ENCODE measurements around the gene MAPK7. TPM values are rescaled to one million over a fixed set of nuclear protein-coding genes. Genes with fewer than 3 reads are reported as not detected.

Gene MAPK7
- total RNA-seq, 2 donors from 2014 or later, result 15.9 to 17.8 TPM

- Histone ChIP-seq H3K9me3 (no peaks in the 10 kb centered on the region), H3K4me3 (no peak overlapping the region), H3K36me3 (no peaks in the 10 kb centered on the region), H3K27me3 (no peaks in the 10 kb centered on the region), H3K4me1 (peaks cover 0 to 18% of the 10 kb centered on the region in 2 donors), H3K27ac (no peak overlapping the region)
- TF ChIP-seq, protein P1, sequence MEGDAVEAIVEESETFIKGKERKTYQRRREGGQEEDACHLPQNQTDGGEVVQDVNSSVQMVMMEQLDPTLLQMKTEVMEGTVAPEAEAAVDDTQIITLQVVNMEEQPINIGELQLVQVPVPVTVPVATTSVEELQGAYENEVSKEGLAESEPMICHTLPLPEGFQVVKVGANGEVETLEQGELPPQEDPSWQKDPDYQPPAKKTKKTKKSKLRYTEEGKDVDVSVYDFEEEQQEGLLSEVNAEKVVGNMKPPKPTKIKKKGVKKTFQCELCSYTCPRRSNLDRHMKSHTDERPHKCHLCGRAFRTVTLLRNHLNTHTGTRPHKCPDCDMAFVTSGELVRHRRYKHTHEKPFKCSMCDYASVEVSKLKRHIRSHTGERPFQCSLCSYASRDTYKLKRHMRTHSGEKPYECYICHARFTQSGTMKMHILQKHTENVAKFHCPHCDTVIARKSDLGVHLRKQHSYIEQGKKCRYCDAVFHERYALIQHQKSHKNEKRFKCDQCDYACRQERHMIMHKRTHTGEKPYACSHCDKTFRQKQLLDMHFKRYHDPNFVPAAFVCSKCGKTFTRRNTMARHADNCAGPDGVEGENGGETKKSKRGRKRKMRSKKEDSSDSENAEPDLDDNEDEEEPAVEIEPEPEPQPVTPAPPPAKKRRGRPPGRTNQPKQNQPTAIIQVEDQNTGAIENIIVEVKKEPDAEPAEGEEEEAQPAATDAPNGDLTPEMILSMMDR (IDR thresholded peaks at IDR 0.05), result no peak
- no peak for DNase-seq (ENCODE audit: low spot score)
These were observed 31.8 kb downstream of the MAPK7 start for GRCh38 chr17:19410091-19410490.

DNA sequence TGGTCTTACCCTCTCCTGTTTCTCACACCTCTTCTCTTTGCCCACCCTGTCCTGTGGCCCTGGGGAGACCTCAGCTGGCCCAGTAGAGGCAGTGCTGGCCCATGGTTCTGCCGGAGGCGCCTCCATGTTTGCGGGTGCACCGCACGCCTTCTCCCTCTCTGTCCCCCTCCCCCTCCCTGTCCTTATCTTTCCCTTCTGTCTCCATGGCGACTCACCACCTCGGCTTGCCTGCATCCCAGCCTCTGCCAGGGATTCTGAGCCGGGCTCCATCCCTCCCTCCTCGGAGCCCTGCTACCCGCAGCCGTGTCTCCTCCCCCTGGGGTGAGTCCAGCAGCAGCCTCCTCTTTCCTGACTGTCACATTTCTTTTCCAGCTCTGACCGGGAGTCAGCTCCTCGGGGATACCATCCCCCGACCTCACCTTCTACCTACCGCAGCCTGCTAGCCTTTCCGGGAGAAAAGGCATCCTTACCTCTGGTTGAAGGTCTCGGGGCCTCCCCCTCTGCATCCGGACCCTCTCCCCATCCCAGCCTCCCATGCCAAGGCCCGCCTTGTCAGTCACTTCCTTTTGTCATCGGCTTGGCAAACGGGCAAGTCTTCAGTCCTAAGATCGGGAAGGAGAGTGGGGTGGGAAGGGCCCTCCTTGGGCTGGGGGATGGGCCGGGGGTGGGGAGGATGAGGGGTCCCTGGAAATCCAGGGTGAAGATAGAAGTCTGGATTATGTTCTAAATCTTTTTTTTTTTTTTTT is 32.8 kb downstream of the MAPK7 start, which contains the start of gene RNF112:
Gene RNF112 (plus strand): TSS at position 358 of the 746 bp plus-strand sequence. CDS start 177 bp downstream, at position 535.
- no peak for DNase-seq (ENCODE audit: low spot score)
- Histone ChIP-seq H3K9me3 (no peaks in the 10 kb centered on the region), H3K27ac (peak within 1 kb of the TSS in 1 of 2 donors; percentile 31), H3K4me1 (peaks cover 0 to 18% of the 10 kb centered on the region in 2 donors), H3K4me3 (peak within 1 kb of the TSS in 1 of 2 donors; percentile 44), H3K36me3 (no peaks in the 10 kb centered on the region), H3K27me3 (no peaks in the 10 kb centered on the region)
- TF ChIP-seq, protein P1 (IDR thresholded peaks at IDR 0.05), result no peak

DNA sequence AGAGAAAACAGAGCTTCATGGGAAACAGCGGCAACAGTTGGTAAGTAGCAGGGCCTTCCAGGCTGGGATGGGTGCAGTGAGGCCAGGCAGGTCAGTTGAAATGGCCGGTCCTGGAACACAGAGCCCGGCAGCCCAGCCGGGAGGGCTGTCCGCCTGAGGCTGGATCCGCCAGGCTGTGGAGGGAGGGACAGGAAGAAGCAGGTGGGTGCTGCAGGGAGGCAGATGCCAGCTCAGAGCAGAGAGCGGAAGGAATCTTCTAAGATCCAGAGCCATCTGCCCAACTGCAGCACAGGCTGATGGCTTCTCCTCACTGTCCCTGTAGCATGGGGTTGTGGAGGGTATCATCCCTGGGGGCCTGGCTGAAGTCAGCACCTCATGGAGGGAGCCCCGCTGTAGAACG is 33.3 kb downstream of the MAPK7 start:
- Histone ChIP-seq H3K27ac (peak overlapping the region in 1 of 2 donors; percentile 31), H3K4me3 (peak overlapping the region in 1 of 2 donors; percentile 44), H3K27me3 (no peaks in the 10 kb centered on the region), H3K36me3 (no peaks in the 10 kb centered on the region), H3K9me3 (no peaks in the 10 kb centered on the region), H3K4me1 (peaks cover 0 to 18% of the 10 kb centered on the region in 2 donors)
- TF ChIP-seq, protein P1 (IDR thresholded peaks at IDR 0.05), result no peak
- no peak for DNase-seq (ENCODE audit: low spot score)

DNA sequence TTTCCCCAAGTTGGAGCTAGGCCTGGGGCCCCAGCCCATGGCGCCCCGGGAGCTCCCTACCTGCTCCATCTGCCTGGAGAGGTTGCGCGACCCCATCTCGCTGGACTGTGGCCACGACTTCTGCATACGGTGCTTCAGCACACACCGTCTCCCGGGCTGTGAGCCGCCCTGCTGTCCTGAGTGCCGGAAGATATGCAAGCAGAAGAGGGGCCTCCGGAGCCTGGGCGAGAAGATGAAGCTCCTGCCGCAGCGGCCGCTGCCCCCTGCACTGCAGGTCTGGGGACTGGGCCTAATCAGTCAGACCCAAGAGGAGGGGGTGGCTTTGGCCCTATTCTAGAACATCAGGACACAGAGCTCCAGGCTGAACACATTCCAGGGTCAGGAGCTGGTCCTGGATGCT is 34.2 kb downstream of the MAPK7 start:
- TF ChIP-seq, protein P1 (IDR thresholded peaks at IDR 0.05), result no peak
- no peaks in the 10 kb centered on the region for H3K36me3 ChIP-seq
- no peak overlapping the region for H3K4me3 ChIP-seq
- DNase-seq (ENCODE audit: low spot score), result no peak
- H3K9me3 ChIP-seq, result no peaks in the 10 kb centered on the region
- H3K27me3 ChIP-seq, result no peaks in the 10 kb centered on the region
- H3K4me1 ChIP-seq, result peaks cover 0 to 18% of the 10 kb centered on the region in 2 donors
- H3K27ac ChIP-seq, result no peak overlapping the region

DNA sequence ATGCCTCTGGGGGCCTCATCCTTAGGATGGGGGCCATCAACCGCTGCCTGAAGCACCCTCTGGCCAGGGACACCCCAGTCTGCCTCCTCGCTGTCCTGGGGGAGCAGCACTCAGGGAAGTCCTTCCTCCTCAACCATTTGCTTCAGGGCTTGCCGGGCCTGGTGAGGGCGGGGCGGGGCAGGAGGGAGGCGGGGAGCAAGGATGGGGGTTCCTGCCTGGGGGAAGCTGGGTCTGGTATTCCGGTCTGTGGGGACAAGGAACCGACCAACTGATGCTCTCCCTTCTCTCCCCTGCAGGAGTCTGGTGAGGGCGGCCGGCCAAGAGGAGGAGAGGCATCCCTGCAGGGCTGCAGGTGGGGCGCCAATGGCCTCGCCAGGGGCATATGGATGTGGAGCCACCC is 34.7 kb downstream of the MAPK7 start:
- no peaks in the 10 kb centered on the region for H3K27me3 ChIP-seq
- H3K36me3 ChIP-seq, result no peaks in the 10 kb centered on the region
- DNase-seq (ENCODE audit: low spot score), result no peak
- H3K4me3 ChIP-seq, result no peak overlapping the region
- no peak overlapping the region for H3K27ac ChIP-seq
- TF ChIP-seq, protein P1 (IDR thresholded peaks at IDR 0.05), result no peak
- H3K9me3 ChIP-seq, result no peaks in the 10 kb centered on the region
- H3K4me1 ChIP-seq, result peaks cover 0 to 18% of the 10 kb centered on the region in 2 donors

All from right atrium auricular region (tissue), 2 donors.